SW 1271 (cell line): Measurements from ENCODE around the gene LILRA6.
"Not testable (repeated sequence)": the region's sequence is repeated elsewhere in the genome, so short reads cannot be mapped to it uniquely, and the experiment has no call there.

Experiments used
- DNase-seq, 2 experiments: peaks; one replicate each; lab custom pipeline; 2025; lab: John Stamatoyannopoulos, UW

LILRA6 gene

GRCh38 chr19:54262470-54262869 is 19.9 kb upstream of the LILRA6 start:
- no peak for DNase-seq

- no peak for DNase-seq
Observed at GRCh38 chr19:54262066-54262465, 19.5 kb upstream of the LILRA6 start.

GRCh38 chr19:54257116-54257480 is 14.5 kb upstream of the LILRA6 start, which contains the start of gene LILRB5:
Gene LILRB5 (minus strand): TSS chr19:54257273. CDS start chr19:54257193, 80 bp downstream.
- DNase-seq, result no peak

- no peak for DNase-seq
Observed at GRCh38 chr19:54256250-54257115, 13.9 kb upstream of the LILRA6 start.

GRCh38 chr19:54255105-54255775 is 12.7 kb upstream of the LILRA6 start:
- DNase-seq, result no peak

- no peak for DNase-seq
Observed at GRCh38 chr19:54254195-54254906, 11.8 kb upstream of the LILRA6 start.

GRCh38 chr19:54253331-54254194 is 11.0 kb upstream of the LILRA6 start:
- DNase-seq, result no peak

- DNase-seq, result no peak
Observed at GRCh38 chr19:54252845-54253244, 10.3 kb upstream of the LILRA6 start.

- DNase-seq, result no peak
Observed at GRCh38 chr19:54252243-54252642, 9.7 kb upstream of the LILRA6 start.

GRCh38 chr19:54248016-54248601 is 5.5 kb upstream of the LILRA6 start:
- no peak for DNase-seq

GRCh38 chr19:54247106-54247930 is 4.7 kb upstream of the LILRA6 start:
- DNase-seq, result no peak

GRCh38 chr19:54245936-54246335 is 3.3 kb upstream of the LILRA6 start:
- no peak for DNase-seq

- not testable (repeated sequence) for DNase-seq
Observed at GRCh38 chr19:54243809-54244208, 1.2 kb upstream of the LILRA6 start.

- DNase-seq, result not testable (repeated sequence)
Observed at GRCh38 chr19:54242234-54242633, 356 bp downstream of the LILRA6 start.

- not testable (repeated sequence) for DNase-seq
Observed at GRCh38 chr19:54240372-54241336, 1.9 kb downstream of the LILRA6 start.

- DNase-seq, result not testable (repeated sequence)
Observed at GRCh38 chr19:54239491-54240371, 2.9 kb downstream of the LILRA6 start.

- no peak for DNase-seq
Observed at GRCh38 chr19:54233941-54234340, 8.6 kb downstream of the LILRA6 start.
